IPS DF 19.7 (cell line): ENCODE data around the gene GSK3A.
A peak's percentile ranks its signal among the peaks of the same experiment; 100 is the strongest.

ENCODE experiments used
- DNase-seq: peaks from one replicate; pipeline ENCODE4 v3.0.0-alpha.2; 2013; ENCODE audit warnings: low read depth, low spot score

The GSK3A gene

GRCh38 chr19:42199440-42200115 is 42.8 kb downstream of the GSK3A start:
- DNase-seq, result no peak

DNA sequence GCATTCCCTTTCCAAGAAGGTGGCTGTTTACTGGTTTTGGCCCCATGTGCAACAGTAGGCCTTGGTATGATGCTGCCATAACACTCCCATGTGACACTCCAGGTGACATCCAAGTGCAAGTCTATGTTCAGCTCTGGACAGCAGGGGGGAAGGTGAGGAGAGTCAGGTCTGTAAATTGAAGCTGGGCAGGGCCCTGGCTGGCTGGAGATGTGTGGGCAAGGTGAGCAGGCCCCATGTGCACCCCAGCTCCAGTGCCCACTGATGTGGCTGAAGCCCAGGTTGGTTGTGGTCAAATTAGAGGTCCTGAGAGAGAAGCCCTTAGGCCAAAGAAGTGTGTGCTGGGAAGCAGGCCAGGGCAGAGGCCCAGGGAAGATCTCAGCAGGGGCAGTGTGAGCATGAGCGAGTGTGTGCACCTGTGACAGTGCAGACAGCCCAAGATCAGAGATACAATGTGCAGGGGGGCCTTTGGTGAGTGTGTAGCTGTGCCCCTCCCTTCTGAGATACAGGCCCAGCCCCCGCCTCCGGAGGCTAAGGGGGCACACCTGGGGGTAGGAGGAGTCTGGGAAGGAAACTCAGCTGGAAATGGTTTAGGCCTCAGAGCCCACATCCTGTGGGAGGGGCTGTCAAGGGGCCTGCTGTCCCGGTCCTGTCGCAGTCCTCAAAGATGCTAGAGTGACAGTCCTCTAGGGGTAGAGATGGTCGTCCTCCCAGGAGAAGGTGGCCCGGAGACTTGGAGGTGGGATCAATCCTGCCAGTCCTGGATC is 43.5 kb downstream of the GSK3A start:
- DNase-seq, result no peak

DNA sequence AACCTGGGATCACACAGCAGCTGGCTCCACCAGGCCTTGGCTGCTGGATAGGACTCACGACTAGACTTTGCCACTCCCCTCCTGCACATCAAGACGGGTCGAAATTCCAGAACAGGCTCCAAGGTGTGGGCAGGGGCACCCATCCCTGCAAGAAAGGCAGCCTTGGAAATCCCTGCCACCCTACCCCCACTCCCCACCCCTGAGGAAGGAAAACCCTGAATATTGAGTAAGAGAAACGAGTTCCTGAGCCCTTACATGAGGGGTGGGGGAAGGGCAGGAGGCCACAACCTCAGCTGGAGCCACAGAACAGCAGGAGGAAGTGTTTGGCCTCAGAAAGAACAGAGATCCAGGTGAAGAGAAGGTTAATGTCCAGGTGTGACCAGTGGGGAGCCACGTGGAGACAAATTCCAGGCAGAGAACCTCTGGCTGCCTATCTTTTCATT is 45.0 kb downstream of the GSK3A start:
- DNase-seq, result no peak

- no peak for DNase-seq
These were observed 46.1 kb downstream of the GSK3A start for GRCh38 chr19:42196011-42197001.

DNA sequence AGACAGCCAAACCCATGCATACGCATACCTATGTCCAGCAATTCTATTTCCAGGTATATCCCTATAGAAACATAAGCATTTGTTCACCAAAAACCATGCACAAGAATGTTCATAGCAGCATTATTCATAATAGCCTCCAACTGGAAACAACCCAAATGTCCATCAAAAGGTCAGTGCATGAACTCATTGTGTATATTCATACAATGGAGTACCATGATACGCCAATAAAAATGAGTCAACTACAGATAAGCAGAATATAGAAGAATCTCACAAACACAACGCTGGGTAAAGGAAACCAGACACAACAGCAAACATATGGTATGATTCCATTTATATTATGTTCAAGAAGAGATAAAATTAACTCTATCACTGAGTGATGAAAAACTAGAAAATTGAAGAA is 48.7 kb downstream of the GSK3A start:
- DNase-seq, result no peak

DNA sequence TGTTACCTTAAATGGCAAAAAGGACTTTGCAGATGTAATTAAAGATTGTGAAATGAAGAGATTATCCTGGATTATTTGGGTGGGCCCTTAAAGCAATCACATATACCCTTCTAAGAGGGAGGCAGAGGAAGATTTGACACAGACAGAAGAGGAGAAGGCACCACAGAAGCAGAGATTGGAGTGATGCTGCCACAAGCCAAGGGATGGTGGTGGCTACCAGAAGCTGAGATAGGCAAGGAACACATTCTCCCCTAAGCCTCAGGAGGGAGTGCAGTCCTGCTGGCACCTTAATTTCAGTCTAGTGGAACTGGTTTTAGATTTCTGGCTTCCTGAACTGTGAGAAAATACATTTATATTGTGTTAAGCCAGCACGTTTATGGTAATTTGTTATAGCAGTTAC is 49.1 kb downstream of the GSK3A start:
- no peak for DNase-seq

GRCh38 chr19:42191855-42192254 is 50.5 kb downstream of the GSK3A start:
- DNase-seq, result no peak

GRCh38 chr19:42191330-42191729 is 51.1 kb downstream of the GSK3A start:
- DNase-seq, result no peak

- no peak for DNase-seq
These were observed 53.3 kb downstream of the GSK3A start for GRCh38 chr19:42189133-42189532.

DNA sequence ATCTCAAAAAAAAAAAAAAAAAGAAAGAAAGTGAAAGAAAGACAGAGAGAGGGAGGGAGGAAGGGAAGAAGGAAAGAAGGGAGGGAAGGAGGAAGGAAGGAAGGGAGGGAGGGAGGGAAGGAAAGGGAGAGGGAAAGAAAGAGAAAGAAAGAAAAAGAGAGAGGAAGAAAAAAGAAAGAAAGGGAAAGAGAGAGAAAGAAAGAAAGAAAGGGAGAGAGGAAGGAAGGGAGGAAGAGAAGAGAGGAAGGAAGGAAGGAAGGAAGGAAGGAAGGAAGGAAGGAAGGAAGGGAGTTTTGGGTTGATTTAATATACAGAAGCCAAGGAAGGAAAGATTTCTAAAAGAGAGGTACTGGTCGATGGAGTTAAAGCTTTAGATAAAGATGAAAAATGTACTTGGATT is 53.7 kb downstream of the GSK3A start:
- DNase-seq, result no peak

GRCh38 chr19:42185277-42185676 is 57.1 kb downstream of the GSK3A start:
- no peak for DNase-seq

- peak; percentile 83 for DNase-seq
These were observed 58.0 kb downstream of the GSK3A start for GRCh38 chr19:42184401-42184861.
